Endothelial cell of umbilical vein (primary cell): ENCODE results near the gene LPP. TPM values are rescaled to one million over a fixed set of nuclear protein-coding genes. Genes with fewer than 3 reads are reported as not detected.
A peak's percentile ranks its signal among the peaks of the same experiment; 100 is the strongest.

ENCODE experiments used
- BruUV-seq: library from RNA; stranded (reverse); fragments of 400-500 nt; replicated peaks from 2 replicates; lab custom pipeline; 2021; lab: Mats Ljungman, UMichigan
- CTCF ChIA-PET: fragments of 300-600, 350-600 bp; sonication (Branson Sonifier 250); formaldehyde crosslinking; loops from one replicate; lab custom pipeline; 2021; ENCODE audit warnings: antibody characterized with exemption, inconsistent platforms; lab: Charles Lee
- POLR2A ChIA-PET: fragments of 300-600, 350-600 bp; sonication (Branson Sonifier 250); formaldehyde crosslinking; loops from one replicate; lab custom pipeline; 2021; ENCODE audit warnings: antibody characterized with exemption, inconsistent platforms; lab: Charles Lee
- DNase-seq: peaks from one replicate; pipeline ENCODE4 v3.0.0-alpha.2; 2011; ENCODE audit warnings: low read depth, low spot score
- FAIRE-seq: peaks from 2 replicates; lab custom pipeline; 2011; peaks lifted over from hg19 to GRCh38; lab: Jason Lieb, UNC
- H2AFZ ChIP-seq: 2 replicates; pipeline ENCODE4 v1.6.0; 2012; ENCODE audit warnings: low read depth, low read length, control low read depth, inconsistent platforms
- H3K27ac ChIP-seq: 2 replicates; pipeline ENCODE4 v1.5.1; 2011; ENCODE audit warnings: low read depth, mild to moderate bottlenecking, control low read depth, low read length, moderate library complexity; ENCODE audit not compliant: insufficient read depth
- H3K27me3 ChIP-seq, 2 experiments: 2 replicates each; pipeline versions ENCODE4 v1.6.0 to v1.6.1; 2011; ENCODE audit warnings: low read length in 2 of 2, mixed read lengths in 1 of 2; ENCODE audit not compliant: control insufficient read depth in 2 of 2, insufficient read depth in 2 of 2
- H3K36me3 ChIP-seq, 2 experiments: 2 replicates in 1 of 2; 3 replicates in 1 of 2; pipeline ENCODE4 v1.5.1; 2011; ENCODE audit warnings: low read length in 2 of 2, mild to moderate bottlenecking in 1 of 2, moderate library complexity in 1 of 2; ENCODE audit not compliant: control insufficient read depth in 2 of 2, insufficient read depth in 2 of 2; ENCODE audit errors: extremely low read depth in 1 of 2
- H3K4me1 ChIP-seq: 3 replicates; pipeline ENCODE4 v1.5.1; 2011; ENCODE audit warnings: mild to moderate bottlenecking, low read length; ENCODE audit not compliant: control insufficient read depth, insufficient read depth; ENCODE audit errors: extremely low read depth
- H3K4me2 ChIP-seq: 2 replicates; pipeline ENCODE4 v1.6.1; 2011; ENCODE audit warnings: low read length, control low read depth, mixed read lengths; ENCODE audit not compliant: insufficient read depth
- H3K4me3 ChIP-seq, 3 experiments: fragments of 200-600 bp in 1 of 3; sonication (generic), shearing (Covaris generic) in 1 of 3; replicated peaks in 1 of 3; 2 replicates each; pipeline ENCODE4 v1.5.1; 2011 to 2016; ENCODE audit warnings: control low read depth in 3 of 3, low read length in 3 of 3, mild to moderate bottlenecking in 2 of 3, inconsistent platforms in 1 of 3, low read depth in 1 of 3, moderate library complexity in 1 of 3; ENCODE audit not compliant: insufficient read depth in 1 of 3
- H3K79me2 ChIP-seq: 2 replicates; pipeline ENCODE4 v1.6.0; 2012; ENCODE audit warnings: low read length, inconsistent platforms; ENCODE audit not compliant: control insufficient read depth, insufficient read depth
- H3K9ac ChIP-seq: replicated peaks from 2 replicates; pipeline ENCODE3; 2011; ENCODE audit warnings: low read length, control low read depth; ENCODE audit not compliant: insufficient read depth; ENCODE audit errors: extremely low read depth
- H3K9me1 ChIP-seq: replicated peaks from 3 replicates; pipeline ENCODE4 v1.6.0; 2011; ENCODE audit warnings: mild to moderate bottlenecking, low read length; ENCODE audit not compliant: control insufficient read depth, insufficient read depth; ENCODE audit errors: extremely low read depth
- H3K9me3 ChIP-seq: replicated peaks from 2 replicates; pipeline ENCODE4 v1.5.1; 2012; ENCODE audit warnings: low read length, inconsistent platforms; ENCODE audit not compliant: control insufficient read depth, insufficient read depth
- H4K20me1 ChIP-seq: replicated peaks from 2 replicates; pipeline ENCODE3; 2011; ENCODE audit warnings: mild to moderate bottlenecking, low read length; ENCODE audit not compliant: control insufficient read depth, insufficient read depth; ENCODE audit errors: extremely low read depth
- CTCF ChIP-seq, 2 donors: IDR thresholded peaks; 1 replicate in 1 of 2; 2 replicates in 1 of 2; pipeline ENCODE4 v1.5.1; 2011; ENCODE audit warnings: low read length in 2 of 2, mild to moderate bottlenecking in 2 of 2, moderate library complexity in 2 of 2, control low read depth in 1 of 2, inconsistent platforms in 1 of 2, low read depth in 1 of 2; ENCODE audit not compliant: insufficient read depth in 1 of 2; ENCODE audit errors: extremely low read depth in 1 of 2
- EZH2 ChIP-seq: IDR thresholded peaks from 2 replicates; pipeline ENCODE4 v1.6.1; 2012; ENCODE audit warnings: borderline replicate concordance, low read depth, mild to moderate bottlenecking, moderate library complexity, low read length, inconsistent platforms; ENCODE audit not compliant: severe bottlenecking
- FOS ChIP-seq: IDR thresholded peaks from 2 replicates; pipeline ENCODE4 v1.6.1; 2011; ENCODE audit warnings: mild to moderate bottlenecking, low read length, moderate library complexity, borderline replicate concordance; ENCODE audit not compliant: insufficient read depth
- GATA2 ChIP-seq: IDR thresholded peaks from 2 replicates; pipeline ENCODE4 v1.7.0; 2011; ENCODE audit warnings: low read depth, mild to moderate bottlenecking, moderate library complexity, mixed read lengths, low read length; ENCODE audit not compliant: insufficient read length, insufficient read depth
- MAX ChIP-seq: IDR thresholded peaks from 2 replicates; pipeline ENCODE4 v1.6.1; 2011; ENCODE audit not compliant: insufficient read depth, insufficient read length
- MYC ChIP-seq: IDR thresholded peaks from one replicate; pipeline ENCODE4 v1.6.1; 2011; ENCODE audit warnings: mild to moderate bottlenecking, low read depth, low read length
- POLR2A ChIP-seq: IDR thresholded peaks from 2 replicates; pipeline ENCODE4 v1.6.1; 2012; ENCODE audit warnings: low read depth, mild to moderate bottlenecking, control low read depth, low read length
- POLR2AphosphoS5 ChIP-seq: IDR thresholded peaks from 2 replicates; pipeline ENCODE4 v1.6.1; 2012; ENCODE audit warnings: low read depth, mild to moderate bottlenecking, control low read depth, low read length, moderate library complexity; ENCODE audit not compliant: insufficient read depth
- dilution Hi-C: fragments of 300-500 bp; cut with MboI; formaldehyde crosslinking; loops from one replicate; pipeline ENCODE4 v1.15.0; 2019; ENCODE audit warnings: low sequenced_read_pairs; ENCODE audit not compliant: extremely low pct_ligation_motif_present
- intact Hi-C: fragments of 100-400 bp; cut with micrococcal nuclease; formaldehyde crosslinking; loops from one replicate; pipeline ENCODE4 v1.10.0; 2022
- polyA plus RNA-seq, 4 experiments: library from polyadenylated mRNA; depleted of rRNA in 3 of 4; stranded (reverse) in 3 of 4; unstranded in 1 of 4; fragments of >200 nt; gene quantifications; 2 replicates each; pipeline versions ENCODE4 v1.2.1 to v1.2.3, GENCODE V29; 2011 to 2012; ENCODE audit warnings: missing spikeins in 1 of 4
- total RNA-seq: library from RNA; stranded (reverse); gene quantifications from 2 replicates; pipeline ENCODE4 v1.2.3, GENCODE V29; 2021

LPP gene
- total and polyA plus RNA-seq, 2 donors (not counting 3 experiments of a cell fraction or from before 2014, with no cell fraction given): 16.9 to 153 TPM

- no peak for DNase-seq
- H3K9ac ChIP-seq: no peak overlapping the region
- peak overlapping the region; percentile 12 for H3K4me2 ChIP-seq
- no peak for FAIRE-seq
- intact Hi-C loops: loop anchor here (1.0 to 2.0 kb wide), 3 partner anchors 34 to 76 kb away; no protein-coding TSS in a partner anchor
- TSS peak; percentile 24 for BruUV-seq
- H3K27ac ChIP-seq: peak overlapping the region; percentile 39
- H3K27me3 ChIP-seq: no peaks in the 10 kb centered on the region
- TF ChIP-seq MYC (no peak), POLR2AphosphoS5 (no peak), GATA2 (no peak), EZH2 (no peak), POLR2A (no peak), FOS (no peak), MAX (no peak)
- H3K9me1 ChIP-seq: no peaks in the 10 kb centered on the region
- H3K36me3 ChIP-seq: peaks cover 0 to 2% of the 10 kb centered on the region in 2 experiments
- no peak overlapping the region for H2AFZ ChIP-seq
- ChIA-PET POLR2A (no interaction called here), CTCF (no interaction called here)
- dilution Hi-C loops: no loop called here
- H3K4me1 ChIP-seq: peaks cover 17% of the 10 kb centered on the region
- H3K4me3 ChIP-seq: no peak overlapping the region
- H4K20me1 ChIP-seq: peaks cover 2% of the 10 kb centered on the region
- no peaks in the 10 kb centered on the region for H3K9me3 ChIP-seq
- peaks cover 18% of the 10 kb centered on the region for H3K79me2 ChIP-seq
Observed at GRCh38 chr3:188229726-188230125, 75.8 kb downstream of the LPP start.

DNA sequence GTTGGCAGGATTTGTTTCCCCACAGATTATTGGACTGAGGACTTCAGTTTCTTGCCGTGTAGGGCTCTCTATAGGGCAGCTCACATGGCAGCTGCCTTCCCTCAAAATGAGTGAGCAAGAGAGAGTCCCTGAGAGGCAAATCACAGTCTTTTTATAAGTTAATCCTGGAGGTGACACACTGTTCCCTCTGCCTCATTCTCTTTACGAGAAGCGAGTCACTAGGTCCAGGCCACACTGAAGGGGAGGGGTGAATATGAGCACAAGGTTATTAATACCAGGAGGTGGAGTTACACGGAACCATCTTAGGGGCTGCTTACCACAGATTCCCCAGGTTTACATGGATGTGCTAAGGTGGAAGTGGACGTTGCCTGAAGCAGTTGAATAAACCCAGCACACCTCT lies 77.0 kb downstream of the LPP start:
- POLR2A ChIA-PET: no interaction called here
- Histone ChIP-seq H3K9me1 (no peaks in the 10 kb centered on the region), H3K9ac (no peak overlapping the region), H3K4me2 (no peak overlapping the region), H3K27ac (no peak overlapping the region), H4K20me1 (peaks cover 4% of the 10 kb centered on the region), H3K4me1 (peaks cover 17% of the 10 kb centered on the region), H2AFZ (no peak overlapping the region), H3K9me3 (no peaks in the 10 kb centered on the region), H3K4me3 (no peak overlapping the region), H3K79me2 (peaks cover 25% of the 10 kb centered on the region), H3K36me3 (peaks cover 0 to 2% of the 10 kb centered on the region in 2 experiments), H3K27me3 (no peaks in the 10 kb centered on the region)
- CTCF ChIA-PET: interaction anchor here (1.3 kb wide), 1 partner anchor 10 kb away, joined by 4 read pairs; no protein-coding TSS in a partner anchor
- BruUV-seq: no TSS peak
- intact Hi-C loops (no loop called here), dilution Hi-C loops (no loop called here)
- TF ChIP-seq FOS (peak; percentile 13), CTCF (IDR thresholded peaks at IDR 0.05; ENCODE audit: extremely low read depth in 1 of 2, insufficient read depth in 1 of 2, low read depth in 1 of 2, low read length in 2 of 2) (no peak), POLR2A (no peak)
- FAIRE-seq (peak; percentile 40), DNase-seq (no peak)
